Hindlimb muscle (tissue), 1 donor: ENCODE measurements around the gene HEXB. TPM values are rescaled to one million over a fixed set of nuclear protein-coding genes. Genes with fewer than 3 reads are reported as not detected.
A peak's percentile ranks its signal among the peaks of the same experiment; 100 is the strongest.

Source experiments
- DNase-seq: peaks from one replicate; pipeline ENCODE4 v3.0.0-alpha.2; 2013
- polyA plus RNA-seq: library from polyadenylated mRNA; unstranded; fragments of 120-200 nt; gene quantifications from one replicate; pipeline ENCODE4 v1.2.1, GENCODE V29; 2013; ENCODE audit not compliant: insufficient read length

The HEXB gene
- polyA plus RNA-seq: 25.7 TPM

DNA sequence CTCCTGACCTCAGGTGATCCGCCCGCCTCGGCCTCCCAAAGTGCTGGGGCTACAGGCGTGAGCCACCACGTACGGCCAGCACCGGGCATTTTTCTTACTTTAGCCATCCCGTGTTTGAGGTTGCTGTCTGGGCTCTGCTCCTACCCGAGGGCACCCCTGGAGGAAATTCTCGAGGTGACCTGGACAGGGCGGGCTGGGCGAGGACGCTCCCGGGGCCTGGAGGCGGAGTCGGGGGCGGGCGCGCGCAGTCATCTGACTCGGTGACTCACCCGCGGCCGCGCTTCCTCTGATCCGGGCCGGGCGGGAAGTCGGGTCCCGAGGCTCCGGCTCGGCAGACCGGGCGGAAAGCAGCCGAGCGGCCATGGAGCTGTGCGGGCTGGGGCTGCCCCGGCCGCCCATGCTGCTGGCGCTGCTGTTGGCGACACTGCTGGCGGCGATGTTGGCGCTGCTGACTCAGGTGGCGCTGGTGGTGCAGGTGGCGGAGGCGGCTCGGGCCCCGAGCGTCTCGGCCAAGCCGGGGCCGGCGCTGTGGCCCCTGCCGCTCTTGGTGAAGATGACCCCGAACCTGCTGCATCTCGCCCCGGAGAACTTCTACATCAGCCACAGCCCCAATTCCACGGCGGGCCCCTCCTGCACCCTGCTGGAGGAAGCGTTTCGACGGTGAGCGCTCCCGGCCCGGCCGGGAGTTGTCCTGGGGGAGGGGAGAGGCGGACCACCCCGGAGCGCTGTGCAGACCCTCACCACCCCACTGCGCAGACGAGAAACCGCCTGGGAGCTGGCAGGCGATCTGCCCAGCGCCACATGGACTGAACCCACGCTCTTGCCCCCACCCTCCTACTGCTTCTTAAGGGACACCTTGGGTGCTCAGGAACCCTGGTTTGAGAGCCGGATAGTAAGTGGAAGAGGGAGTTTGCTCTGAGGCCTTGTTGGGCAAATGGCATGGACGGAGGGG, at the start of gene HEXB:
HEXB (plus strand) TSS at position 334 of the 952 bp plus-strand sequence; CDS start at position 362, 28 bp downstream.
- DNase-seq: peak; percentile 83

DNA sequence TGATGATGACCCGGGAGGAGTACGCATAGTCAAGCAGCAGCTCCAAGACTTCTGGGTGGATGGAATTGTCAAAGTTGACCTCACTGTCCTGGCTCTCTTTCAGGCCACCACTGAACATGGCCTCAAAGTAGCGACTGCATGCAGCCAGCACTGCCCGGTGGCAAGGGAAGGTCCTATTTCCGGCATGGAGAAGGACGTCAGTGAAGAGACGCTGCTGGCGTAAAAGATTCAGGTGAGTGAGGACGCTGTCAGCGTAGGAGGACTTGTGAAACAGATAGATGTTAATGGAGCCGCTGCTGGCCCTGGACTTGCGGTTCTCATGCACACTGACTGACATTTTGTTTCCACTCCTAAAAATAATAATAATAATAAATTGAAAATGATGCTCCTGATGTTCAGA, 48.9 kb upstream of the HEXB start:
- DNase-seq: no peak

DNA sequence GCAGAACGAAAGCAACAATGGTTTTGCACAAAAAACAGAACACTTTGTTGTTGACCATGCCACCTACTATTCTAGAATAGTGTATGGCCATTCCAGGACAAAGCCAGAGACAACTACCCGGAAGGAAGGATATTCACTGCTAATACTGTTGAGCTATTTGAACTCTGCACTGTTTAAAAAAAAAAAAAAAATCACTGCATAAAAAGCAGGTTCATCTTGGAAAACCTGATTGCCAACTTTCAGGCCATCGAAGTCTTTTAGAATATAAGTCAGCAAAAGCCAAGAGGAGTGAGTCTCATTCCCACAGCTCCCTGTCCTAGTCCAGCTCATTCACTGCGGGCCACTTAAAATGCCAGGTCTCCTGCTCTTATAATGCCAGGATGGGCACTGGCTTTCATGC, 48.5 kb upstream of the HEXB start:
- no peak for DNase-seq

DNA sequence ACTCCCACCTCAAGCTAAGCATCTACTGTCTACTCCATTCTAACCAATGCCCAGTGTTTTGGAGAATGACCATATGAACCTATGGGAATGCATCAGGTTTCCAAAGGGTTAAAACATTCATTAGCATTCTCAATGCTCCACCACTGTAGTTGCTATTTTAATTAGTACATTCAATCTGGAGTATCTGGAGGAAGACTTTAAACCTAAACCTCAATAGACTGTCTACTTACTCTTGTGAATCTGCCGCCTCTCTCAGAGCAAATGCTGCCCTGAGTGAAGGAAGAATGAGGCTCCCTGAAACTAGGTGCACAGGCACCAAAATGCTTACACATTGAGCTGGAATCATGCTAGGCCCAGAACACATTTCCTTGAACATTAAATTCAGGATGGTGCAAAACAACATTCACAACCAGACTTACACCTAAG, 46.5 kb upstream of the HEXB start:
- no peak for DNase-seq

DNA sequence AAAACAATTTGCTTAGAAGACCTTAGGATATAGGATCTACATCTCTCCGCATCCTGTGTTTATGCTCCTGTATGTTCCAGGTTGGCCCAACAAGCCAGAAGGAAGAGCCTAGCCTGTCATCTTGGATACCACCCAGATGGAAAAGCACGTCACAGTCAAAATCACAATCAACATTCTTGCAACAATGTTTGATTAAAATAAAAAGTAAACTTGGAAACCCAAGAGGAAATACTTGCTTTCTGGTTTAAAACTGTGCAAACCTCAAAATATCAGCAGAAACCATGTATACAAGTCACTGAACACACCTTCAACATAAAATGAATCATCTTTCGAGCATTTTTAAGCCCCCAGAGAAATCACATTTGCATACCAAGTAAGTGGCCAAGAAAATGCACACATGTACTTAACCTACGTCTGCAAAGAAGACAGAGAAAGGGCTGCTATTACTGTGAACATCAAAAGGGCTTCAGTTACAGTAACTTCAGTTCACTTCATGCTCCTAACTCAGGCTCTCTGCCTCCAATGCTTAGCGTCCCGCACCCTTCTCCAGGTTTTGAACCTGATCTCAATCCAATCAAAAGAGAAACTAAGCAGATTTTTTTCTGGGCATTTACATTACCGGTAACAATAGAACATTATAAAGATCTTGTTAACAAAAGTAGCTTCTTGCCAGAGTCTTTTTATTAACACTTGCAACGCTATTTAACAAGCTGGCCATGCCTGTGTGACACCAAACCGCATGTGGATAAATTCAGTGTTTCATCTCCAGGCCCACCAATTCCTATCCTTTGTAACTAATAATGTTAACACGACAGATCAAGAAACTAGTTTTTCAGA, 45.8 kb upstream of the HEXB start:
- no peak for DNase-seq

DNA sequence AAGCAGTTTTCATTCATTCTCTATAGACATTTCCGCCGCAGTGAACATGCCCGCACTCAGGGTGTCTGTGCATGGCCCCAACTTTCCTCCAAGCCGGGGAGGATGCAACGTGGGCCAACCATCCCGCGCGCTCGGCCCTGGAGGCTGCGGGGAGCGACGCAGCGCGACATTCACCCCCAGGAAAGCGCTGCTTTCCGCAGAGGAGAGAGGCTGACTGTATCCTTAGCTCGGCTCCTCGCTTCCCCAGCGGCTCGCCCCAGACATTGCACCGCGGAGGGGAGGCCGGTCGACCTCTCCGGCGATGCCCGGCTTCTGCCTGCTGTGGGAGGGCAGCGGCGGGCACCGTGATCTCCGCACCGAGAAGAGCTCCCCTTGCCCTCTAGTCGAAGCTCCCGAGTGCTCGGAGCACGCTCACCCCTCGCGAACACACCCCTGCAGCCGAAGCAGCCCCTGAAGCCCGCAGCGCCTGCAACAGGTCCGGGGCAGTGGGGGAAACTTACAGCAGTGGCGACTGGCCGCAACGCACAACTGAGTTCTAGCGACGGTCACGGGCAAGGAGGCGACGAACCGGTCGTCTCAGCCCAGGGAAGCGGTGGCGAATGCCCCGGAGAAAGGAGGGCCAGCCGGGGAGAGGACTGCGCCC, 45.1 kb upstream of the HEXB start:
- no peak for DNase-seq

DNA sequence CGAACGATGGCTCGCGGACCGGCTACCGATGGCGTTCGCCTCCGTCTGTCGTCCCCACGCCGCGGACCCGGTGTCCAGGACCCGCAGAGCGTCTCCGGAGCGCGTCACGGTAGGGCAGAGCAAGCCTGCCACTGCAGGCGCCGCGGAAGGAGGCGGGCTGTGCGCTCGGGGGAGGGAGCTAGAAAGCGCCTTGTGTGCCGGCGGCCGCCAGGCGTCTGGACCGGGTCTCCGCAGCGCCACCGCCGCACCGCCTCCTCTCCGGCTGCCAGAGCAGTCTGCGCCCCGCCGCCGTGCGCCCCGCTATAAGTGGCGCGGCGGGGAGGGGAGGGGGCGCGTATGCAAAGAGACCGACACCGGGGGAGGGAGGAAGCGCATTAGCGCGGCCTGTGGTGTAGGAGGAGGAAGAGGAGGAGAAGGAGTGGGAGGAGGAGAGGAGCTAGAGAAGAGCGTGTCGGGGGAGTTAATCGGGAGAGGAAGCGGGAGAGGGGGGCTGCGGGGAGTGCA, 44.5 kb upstream of the HEXB start, which contains the start of gene ENC1:
ENC1 (minus strand) TSS at position 279 of the 504 bp plus-strand sequence. CDS start 4,243 bp downstream, outside the sequence.
- peak; percentile 91 for DNase-seq

DNA sequence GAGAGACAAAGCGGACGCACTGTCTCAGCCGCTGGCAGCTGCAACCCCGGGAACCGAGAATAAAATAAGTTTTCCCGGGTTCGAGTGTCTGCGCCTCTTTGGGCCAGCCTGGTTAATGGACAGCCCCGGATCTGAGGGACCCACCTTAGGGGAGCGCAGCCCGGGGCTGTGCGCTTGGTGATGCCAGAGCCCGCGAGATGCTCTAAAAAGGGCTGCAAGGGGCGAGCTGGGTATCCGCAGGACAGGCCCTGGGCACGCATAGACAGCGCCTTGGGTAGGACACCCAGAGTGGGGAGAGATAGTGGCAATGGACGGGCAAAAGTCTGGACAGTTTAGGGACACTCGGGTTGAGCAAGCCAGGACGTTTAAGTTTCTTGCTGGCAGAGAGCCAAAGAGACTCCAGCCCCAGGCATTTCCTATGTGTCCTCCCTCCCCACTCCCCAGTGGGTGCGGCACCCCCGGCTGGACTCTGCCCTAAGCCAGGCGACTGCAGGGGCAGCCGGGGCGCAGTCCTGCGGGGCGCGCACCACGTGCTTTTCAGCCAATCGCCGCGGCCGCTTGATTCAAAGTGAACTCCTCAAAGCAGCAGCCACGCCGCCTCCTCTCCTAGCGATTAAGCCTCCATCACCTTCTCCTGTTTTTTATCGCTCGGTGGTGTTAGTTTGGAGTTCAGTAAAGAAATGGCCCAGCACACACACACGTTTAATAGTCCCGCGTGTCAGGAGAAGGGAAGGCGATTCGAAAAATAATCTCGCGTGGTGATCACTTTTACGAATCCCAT, 43.9 kb upstream of the HEXB start:
- DNase-seq: peak; percentile 76

DNA sequence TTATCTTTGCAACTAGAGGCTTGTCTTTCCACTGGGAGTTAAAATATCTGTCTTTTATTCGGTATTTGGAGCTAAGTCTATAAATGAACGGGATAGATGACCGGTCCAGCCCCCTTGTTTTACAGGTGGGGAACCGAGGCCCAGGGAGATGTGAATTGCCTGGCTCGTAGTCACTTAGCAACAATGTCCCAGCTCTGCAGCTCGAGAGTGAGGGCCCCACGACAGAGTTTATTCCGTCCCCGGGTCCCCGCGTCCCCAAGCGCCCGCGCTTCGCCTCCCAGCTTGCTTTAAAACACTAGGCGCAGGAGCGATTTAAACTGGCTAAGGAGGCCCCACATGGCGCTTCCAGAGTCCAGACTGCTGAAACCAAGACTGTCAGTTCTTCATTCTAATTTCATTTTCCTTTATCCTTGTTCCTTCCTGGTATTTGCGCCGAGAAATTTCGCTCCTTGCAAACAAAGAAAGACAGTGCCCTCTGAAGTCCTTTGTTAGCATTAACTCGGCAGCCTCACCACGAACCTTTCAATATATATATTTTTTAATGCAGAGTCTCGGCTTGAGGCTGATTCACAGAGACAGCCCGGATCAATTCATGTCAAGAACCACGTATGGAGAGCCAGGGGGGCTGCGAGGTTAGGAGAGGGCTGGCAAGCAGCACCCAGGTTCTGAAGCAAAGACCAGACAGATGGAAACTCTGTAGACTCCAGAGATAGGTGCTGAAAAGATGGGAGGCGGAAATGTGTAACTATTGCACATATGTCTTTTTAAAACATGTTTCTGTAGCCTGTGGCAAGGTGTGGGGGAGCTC, 43.1 kb upstream of the HEXB start:
- DNase-seq: peak; percentile 82

DNA sequence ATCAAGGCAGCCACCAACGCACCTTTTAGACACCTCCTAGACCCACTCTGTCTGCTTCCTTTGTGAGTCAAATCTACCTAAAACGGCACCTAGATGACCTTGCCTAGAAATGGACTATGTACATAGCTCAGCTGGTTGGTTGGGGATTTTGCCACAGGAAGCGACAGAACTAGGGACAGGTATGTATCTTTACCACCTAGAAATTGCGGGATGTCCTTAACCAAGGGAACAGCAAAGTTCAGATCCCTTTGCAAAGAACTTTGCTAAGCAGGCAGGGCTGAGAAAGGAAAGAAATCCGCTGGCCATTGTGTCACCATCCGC, 42.5 kb upstream of the HEXB start:
- DNase-seq: no peak

DNA sequence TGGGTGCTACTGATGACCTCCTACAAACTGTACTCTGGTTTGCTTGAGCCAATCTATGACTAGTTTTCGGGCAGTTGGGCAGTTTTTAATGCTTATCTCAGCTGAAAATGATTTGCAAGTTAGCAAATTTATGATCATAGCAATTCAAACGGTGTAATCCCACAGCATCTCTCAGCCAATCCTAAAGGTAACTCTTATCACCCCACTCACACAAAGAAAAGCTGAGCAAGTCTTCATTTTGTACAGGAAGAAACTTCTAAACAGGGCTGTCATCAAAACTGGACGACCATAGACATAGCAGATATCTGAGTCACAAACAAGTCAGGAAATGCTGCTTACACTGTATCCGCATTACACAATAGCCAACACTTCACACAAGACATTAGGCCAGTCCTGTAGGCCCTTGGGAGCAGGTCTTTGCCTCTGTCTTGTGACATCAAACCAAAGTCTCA, 41.9 kb upstream of the HEXB start:
- DNase-seq: no peak

DNA sequence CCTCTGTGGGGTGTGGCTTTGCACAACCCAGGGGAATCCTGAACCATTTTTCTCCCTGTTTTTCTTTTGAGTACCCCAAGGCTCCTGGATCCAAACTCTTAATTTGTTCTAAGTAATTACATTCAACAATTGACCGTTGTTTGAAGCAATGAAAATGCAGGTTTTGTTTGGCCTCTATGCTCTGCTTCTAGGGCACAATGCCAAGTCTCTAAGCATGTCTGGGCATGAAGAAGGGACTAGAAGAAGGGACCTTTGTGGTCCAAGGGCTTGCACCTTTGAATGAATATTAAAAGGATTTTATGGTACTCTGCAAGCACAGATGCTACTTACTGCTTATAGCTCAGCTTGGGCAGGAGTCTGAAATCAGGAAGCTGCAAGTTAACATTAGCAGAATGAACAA, 37.9 kb upstream of the HEXB start:
- DNase-seq: no peak

DNA sequence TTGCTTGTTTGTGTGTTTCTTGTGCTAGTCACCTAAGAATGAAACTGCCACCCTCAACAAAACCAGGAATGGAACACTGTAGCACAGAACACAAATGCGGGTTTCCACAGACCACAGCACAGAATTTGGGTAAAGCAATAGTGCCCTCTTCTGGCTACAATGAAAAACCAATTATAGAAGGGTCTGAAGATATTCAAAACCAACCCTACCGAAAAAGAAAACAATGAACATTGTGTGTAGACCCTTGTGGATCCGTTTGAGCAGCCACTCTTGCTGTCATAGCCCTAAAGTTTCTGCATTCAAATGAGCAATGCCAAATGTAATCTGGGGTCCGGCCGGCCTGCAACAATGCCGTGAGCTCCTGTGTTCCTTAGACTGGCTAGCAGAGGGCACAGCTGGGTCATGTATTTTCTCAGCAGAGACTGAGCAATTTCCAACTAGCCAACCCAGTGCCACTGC, 36.2 kb upstream of the HEXB start:
- no peak for DNase-seq

DNA sequence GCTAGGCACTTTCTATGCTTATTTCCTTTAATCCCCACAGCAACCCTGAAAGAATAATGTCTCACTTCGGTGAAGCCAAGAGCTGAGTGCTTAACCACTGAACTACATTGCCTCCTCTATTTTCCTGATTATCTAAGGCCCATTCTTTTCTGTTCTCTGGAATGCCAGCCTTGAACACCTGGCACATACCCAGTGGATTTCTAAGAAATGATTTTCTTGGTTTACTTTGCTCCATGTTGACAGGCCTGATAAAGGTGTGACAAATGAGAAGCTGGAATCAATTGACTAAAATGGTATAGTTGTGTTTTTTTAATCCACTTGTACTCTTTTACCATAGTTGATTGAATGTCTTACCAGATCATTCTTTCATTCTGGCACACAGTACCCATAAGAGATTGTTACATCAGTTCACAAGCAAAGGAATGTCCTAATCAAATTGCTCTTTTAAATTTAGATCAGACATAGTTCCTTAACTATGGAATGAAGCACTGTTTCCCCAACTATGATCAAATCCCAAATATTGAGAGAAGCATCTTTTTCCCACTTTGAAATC, 35.5 kb upstream of the HEXB start:
- DNase-seq: no peak

DNA sequence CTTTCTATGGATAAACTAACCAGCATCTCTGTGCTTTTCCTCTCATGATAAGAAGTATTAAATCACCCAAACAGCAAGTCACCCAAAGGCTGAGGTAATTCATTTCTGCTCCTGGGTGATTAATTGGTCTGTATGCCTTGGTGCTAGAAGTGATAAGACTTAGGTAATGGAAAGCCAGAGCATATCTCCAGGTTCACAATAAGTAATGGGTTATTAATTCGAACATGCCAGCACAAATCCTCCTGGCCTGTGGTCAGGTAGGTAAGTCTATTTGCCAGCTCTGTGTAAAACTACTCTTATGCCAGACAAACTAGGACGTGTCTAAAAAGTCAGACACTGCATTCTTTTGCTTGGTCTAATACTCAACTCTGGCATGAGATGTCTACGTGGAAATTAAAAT, 33.3 kb upstream of the HEXB start:
- DNase-seq: no peak

DNA sequence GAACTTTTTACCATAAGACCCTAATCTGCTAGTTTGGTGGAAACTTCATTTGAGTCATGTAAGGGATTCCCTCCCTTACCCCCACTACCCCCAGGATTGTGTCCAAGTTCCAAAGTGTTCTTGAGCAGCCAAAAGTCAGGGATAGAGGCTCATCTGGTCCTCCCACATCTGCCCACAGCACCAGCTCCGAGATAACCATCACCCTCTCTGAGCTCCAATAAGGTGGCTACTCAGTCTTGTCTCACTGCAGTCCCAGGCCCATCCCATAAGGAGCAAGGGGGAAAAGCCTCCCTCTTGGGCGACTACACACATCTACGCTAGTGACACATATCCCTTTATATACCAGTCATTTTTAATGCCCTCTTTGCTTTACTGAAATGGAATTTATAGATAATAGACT, 32.5 kb upstream of the HEXB start:
- no peak for DNase-seq

DNA sequence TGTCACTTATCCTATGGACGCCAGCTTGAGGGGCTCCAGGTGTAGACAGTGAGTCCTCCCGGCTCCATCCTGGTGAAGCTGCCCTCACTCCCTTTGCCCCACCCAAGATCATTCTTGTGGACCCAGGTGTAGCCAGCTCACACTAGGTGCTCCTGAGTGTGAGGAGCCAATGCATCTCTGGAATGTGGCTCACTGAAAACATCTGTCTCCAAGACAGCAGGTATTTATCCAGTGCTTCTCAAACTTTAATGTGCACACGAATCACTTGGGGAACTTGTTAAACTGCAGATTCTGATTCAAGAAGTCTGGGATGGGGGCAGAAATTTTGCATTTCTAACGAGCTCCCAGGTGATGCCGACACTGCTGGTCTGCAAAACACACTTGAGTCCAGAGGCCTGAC, 31.0 kb upstream of the HEXB start:
- DNase-seq: no peak

DNA sequence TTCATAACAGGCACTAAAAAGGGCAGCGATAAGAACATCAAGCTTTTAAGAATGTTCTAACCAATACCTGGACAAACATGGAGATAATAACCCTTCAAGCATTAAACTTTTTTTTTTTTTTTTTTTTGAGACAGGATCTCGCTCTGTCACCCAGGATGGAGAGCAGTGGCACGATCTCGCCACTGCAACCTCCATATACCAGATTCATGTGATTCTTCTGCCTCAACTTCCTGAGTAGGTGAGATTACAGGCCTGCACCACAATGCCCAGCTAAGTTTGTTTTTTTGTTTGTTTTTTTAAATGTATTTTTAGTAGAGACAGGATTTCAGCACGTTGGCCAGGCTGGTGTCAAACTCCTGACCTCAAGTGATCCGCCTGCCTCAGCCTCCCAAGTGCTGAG, 29.8 kb upstream of the HEXB start:
- DNase-seq: no peak

DNA sequence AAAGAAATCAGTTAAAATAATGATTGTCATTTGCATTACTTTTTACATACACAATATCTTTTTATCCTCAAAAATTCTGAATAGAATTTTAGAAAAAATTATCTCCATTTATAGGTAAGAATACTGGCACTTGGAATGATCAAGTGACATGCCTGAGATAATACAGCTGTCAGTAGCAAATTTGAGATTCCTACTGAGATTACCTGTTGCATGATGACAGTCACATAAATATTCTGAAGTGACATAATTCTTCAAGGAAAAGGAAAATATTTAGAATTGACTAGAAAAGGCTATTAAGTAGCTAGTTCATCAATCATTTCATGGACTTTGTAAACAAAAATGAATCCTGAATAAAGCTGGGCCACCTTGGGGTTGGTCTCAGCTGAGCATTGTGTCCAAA, 29.3 kb upstream of the HEXB start:
- no peak for DNase-seq

DNA sequence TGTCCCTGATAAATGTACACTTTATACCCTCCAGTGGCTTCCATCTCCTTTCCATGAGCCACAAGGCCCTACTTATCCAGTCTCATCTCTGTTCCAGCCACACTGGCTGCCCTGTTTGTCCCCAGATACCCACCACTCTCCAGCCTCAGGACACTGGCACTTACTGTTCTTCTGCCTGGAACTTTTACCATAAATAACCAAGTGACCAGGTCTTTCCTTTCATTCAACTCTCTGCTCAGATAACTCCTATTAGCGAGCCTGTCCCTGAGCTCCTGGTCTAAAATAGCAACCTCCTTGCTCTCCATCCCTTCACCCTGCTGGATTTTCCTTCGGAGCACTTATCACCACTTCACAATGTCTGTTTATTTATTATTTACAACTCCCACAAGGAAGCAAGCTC, 27.9 kb upstream of the HEXB start:
- DNase-seq: no peak

DNA sequence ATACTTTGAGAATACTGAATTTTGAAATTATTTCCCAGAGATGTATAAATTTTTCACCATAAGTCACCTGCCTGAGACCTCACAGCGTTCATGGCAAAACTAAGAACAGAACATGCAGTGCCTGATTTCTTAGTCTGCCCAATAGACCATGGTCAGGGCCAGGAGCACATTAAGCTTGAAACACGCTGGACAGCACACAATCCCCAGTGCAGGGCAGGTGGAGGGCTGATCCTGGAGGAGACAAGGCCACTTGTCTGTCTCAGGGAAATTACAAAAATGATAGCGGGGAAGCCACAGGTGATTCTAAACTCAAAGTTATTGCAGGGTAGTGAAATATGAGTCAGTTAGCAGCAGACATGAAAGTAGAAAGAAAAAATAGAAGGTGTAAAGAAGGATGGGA, 25.9 kb upstream of the HEXB start:
- no peak for DNase-seq
